NCI-H2171 (cell line): Measurements from ENCODE around the gene KIAA0040.

Experiments used
- DNase-seq: peaks from one replicate; lab custom pipeline; 2025; lab: John Stamatoyannopoulos, UW

The KIAA0040 gene

GRCh38 chr1:175169286-175170018, 23.1 kb downstream of the KIAA0040 start:
- no peak for DNase-seq

DNA sequence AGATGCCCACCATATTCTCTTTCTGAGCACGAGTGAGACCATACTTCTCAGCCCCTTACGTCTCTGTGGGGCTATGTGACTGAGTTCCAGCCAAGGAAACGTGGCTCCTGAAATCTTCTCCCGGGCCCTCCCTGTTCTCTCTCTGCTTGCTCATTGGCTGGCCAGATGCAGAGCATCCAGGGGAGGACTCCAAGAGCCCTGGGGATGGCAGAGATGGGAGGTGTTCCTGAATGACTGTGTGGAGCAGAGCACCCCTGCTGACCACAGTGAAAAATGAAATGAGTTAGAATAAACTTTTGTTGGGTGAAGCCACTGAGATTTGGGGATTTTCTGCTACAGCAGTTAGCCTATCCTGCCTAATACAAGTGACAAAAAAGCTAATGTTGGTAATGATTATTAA, 23.8 kb downstream of the KIAA0040 start:
- no peak for DNase-seq

DNA sequence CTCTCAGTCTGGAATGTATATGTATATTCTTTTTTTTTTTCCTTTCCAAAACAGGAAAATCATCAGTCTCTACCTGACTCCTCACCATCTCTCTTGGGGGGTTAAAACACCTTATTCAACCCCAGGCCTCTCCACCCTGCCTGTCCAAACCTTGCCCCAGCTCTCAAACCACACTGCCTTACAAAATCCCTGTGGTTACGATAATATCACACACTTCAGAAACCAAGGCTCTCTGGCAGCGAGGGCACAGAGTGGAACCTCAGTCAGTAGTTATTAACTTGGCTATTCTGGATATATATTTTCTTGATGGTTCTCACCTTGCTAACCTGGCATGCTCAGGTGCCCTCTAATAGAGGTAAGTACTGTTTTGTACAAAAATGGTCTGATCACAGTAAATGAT, 24.7 kb downstream of the KIAA0040 start:
- DNase-seq: no peak

DNA sequence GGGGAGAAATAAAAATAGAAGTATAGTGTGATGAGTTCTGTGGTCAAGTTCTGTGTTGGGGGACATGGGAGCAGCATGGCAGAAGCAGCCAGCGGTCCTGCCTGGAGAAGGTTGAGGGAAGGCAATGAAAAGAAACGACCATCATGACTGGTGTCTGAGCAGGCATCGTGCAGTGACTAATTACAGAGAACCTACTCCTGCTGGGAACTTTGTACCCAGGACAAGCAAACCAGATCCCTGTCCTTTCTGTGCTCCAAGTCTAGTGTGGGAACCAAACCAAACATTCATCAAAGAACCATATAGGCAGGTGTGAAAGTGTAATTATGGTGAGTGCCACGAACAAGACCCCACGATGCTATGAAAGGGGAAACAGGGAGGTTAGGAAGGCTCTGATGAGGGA, 25.8 kb downstream of the KIAA0040 start:
- no peak for DNase-seq

DNA sequence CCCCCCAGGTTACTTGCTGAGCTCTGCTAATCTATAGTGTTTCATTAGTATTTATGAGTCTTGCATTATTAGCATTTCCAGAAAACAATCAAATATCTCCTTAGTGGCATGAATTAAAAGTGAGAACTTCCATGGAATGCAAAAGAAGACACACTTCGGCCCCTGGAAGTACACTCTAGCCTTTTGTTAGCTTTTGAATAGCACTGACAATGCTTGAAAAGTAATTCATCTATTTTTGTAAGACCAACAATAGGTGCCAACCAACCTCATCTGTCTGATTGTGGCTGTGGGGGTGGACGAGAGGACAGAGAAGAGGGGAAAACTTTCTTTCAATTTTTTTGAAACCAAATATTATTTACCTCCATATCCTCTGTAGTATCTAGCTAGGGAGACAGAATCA, 27.8 kb downstream of the KIAA0040 start:
- DNase-seq: no peak

DNA sequence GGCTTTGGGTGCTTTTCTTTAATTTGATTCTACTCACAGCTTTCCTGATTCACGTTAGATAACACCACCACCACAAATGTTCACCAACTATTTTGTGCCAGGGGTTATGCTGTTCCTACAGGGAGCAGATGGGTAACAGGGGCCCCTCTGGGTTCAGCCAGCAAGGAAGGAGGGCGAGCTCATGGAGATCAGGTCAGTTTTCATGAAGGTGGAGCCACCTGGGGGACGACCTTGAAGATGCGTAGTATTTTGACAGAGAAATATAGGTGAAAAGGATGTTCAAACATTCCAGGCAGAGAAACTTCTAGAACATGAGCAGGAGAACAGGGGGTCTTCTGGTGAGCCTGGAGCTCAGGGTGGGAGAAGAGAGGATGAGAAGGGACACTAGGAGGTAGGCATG, 28.9 kb downstream of the KIAA0040 start:
- DNase-seq: no peak

DNA sequence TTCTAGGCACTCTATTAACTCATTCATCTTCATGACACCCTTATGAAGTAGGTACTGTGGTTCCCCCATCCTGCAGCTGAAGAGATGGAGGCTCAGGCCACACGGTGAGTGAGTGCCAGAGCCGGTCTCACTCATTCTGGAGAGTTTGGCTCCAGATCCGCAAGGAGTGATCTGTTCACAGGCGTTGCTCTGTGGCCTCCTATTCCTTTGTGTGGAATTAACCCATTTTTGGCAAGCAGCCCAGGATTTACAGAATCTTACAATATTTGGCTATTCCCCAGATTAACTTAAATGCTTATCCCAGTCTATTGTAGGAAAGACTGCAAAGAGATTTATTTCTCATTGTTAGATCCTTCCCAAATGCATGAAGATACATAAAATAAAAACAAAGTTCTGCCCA, 29.6 kb downstream of the KIAA0040 start:
- no peak for DNase-seq

- DNase-seq: no peak
Measured at GRCh38 chr1:175158170-175158591, 34.4 kb downstream of the KIAA0040 start.

GRCh38 chr1:175157200-175157599, 35.4 kb downstream of the KIAA0040 start:
- no peak for DNase-seq

- no peak for DNase-seq
Measured at GRCh38 chr1:175155936-175156335, 36.6 kb downstream of the KIAA0040 start.

GRCh38 chr1:175155473-175155856, 37.1 kb downstream of the KIAA0040 start:
- no peak for DNase-seq

DNA sequence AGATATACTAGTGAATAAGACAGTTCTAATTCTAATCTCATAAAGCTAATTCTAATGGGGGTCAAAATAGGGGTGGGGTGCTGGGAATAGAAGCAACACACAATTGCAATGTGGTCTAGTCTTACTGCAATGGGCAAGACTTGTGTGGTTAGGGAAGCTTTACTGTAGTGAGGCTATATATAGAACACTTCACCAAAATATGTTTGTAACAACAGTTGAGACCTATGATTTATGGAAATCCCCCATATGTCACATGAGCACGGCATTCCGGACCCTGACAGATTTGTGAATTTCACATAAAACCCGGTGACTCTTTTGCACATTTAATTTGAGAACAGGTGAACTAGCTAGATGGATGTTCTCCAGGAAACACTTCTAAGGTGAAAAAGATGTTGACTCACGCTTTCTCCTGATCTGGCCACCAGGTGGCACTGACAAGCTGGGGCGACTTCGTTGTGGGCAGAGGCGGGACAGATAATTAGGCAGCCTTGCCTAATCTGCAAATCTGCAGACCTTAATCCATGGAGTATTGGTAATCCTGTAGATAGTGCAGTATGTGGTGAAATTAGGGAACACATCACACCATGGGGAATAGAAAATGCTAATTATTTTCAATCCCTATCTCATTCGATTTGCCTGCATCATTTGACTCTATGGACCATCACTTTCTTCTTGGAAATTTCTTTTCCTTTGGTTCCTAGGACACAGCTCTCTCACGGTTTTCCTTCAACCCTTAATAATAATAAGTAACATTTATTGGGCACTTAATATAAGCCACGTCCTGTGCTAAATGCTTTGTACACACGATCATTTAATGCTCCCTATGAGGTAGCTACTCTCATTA, 37.7 kb downstream of the KIAA0040 start:
- peak; percentile 31 for DNase-seq

- DNase-seq: no peak
Measured at GRCh38 chr1:175152006-175152652, 40.4 kb downstream of the KIAA0040 start.

DNA sequence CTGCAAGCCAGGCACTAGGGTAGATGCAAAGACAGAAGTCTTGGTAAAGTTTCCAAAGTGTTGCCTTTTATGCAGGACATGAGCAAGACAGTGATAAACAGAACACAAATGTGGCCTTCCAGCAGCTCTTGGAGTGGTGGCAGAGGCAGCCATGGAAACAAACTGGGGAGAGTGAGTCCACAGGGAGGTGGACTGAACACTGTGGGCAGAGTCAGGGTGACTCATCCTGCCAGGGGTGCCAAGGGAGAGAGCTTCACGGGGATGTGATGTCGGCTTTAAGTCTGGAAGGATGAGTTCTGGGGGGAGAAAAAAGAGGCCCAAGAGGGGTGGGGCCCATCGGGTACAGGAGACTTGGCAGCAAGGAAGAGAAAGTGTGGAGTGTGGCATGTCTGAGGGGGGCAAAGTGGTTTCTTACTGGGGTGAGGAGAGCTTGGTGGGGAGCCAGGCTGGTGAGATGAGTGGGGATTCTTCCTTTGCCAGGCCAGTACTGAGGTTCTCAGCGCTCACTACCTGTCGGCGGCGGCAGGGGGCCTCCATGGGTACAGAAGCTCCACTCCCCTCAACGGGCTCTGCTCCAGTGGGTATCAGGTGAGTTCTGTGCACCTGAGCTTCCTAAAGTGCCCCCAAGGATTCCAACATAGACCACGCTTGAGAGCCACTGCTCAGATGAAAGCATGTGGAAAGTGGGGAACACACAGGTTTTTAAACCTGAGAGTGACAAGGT, 41.8 kb downstream of the KIAA0040 start:
- no peak for DNase-seq

DNA sequence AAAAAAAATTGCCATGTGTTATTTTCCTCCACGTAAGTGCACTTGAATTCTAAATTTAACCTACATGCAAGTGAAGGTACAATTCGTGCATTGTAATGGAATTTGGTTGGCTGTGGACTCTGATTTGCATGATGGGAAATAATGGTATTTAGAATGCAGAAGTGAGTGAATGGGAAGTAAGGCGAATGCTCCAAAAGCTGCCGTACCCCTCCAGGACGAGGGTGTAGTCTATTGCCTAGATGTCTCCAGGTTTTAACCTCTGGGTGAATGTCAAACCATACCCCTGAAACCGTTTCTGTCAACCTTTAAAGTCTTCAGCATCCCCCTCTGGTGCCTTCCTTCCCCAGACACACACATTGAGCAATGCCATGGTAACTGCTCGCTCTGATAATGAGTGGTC, 44.5 kb downstream of the KIAA0040 start:
- no peak for DNase-seq

GRCh38 chr1:175147569-175147968, 45.0 kb downstream of the KIAA0040 start:
- no peak for DNase-seq

DNA sequence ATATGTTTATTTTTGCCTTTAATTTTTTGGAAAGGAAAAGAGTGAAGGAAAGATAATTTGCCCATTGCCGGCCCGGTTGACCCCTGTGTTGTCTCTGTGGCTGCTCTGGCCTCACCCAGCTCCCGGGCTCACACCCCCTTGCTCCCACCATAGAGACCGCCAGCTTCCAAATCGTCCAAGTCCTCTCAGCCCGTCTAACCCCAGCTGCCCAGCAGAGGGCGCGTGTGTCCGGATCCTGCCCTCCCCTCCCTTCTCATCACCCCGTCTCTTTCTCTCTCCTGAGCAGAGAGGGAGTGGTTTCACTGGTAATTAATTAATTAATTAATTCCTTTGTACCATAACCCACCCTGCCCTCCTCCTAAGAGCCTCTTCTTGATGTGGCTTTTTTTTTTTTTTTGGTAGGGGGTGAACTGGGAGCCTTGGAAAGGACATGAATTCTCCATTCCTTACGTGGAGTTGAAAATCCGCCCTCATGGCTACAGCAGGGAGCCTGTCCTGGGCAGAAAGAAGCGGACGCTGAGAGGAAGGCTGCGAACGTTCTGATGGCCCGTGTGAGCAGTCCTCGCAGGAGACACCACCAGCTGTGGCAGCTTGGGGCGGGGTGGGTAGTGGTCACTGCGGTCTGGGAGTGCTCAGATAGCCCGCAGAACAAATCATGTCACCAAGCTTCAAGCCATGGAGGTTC, 45.9 kb downstream of the KIAA0040 start:
- peak; percentile 30 for DNase-seq

- DNase-seq: no peak
Measured at GRCh38 chr1:175145899-175146528, 46.6 kb downstream of the KIAA0040 start.

DNA sequence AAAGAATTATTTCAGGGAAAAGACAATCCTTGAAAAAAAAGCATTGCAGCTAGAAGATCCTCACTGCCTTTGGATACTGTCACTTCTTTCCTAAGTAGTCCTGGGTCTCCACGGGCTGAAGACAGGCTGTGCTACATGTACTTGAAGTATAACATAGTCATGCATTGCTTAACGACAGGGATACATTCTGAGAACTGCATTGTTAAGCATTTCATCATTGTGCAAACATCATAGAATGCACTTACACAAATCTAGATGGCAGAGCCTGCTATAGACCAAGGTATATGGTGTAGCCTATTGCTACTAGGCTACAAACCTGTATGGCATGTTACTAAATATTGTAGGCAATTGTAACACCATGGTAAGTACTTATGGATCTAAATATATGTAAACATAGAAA, 54.0 kb downstream of the KIAA0040 start:
- no peak for DNase-seq

DNA sequence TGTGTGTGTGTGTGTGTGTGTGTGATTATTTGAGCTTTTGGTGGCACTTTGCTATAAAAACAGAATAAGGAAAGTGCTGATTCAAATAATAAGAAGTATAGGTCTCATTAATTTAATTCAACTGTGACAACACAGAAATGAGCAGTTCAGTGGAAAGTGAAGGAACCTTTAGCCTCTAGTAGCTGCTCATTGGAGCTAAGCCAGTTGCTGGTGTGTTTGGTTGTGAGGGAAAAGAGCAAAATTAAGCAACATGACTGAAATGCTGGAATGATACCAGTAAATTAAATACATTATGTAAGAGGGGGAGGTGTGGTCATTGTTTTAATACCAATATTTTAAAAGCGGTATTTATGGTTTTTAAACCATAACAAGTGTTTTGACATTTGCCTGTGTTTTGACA, 55.2 kb downstream of the KIAA0040 start:
- no peak for DNase-seq

GRCh38 chr1:175136246-175136645, 56.3 kb downstream of the KIAA0040 start:
- DNase-seq: no peak
